Stimulated activated memory B cell treated with anti-CD40 and anti-IgM and Interleukin-4, amounts not matched to agents 10 μg/mL and 1 μg/mL and 100 μg/mL, for 72 hours (primary cell): Measurements from ENCODE around the gene LTA.

Source experiments
- ATAC-seq: fragments of 150-1000 bp; cut with Tn5 transposase; 2 replicates; pipeline ENCODE4 v1.10.0; 2021
- H3K27ac Mint-ChIP-seq: one replicate; pipeline ENCODE4 v1.8.0; 2022; ENCODE audit warnings: mild to moderate bottlenecking, mixed read lengths
- H3K27me3 Mint-ChIP-seq: one replicate; pipeline ENCODE4 v1.8.0; 2022; ENCODE audit warnings: mixed read lengths
- H3K36me3 Mint-ChIP-seq: one replicate; pipeline ENCODE4 v1.8.0; 2022; ENCODE audit warnings: mixed read lengths
- H3K4me1 Mint-ChIP-seq: one replicate; pipeline ENCODE4 v1.8.0; 2022; ENCODE audit warnings: mixed read lengths
- H3K4me3 Mint-ChIP-seq: one replicate; pipeline ENCODE4 v1.8.0; 2022; ENCODE audit warnings: mild to moderate bottlenecking, moderate library complexity, mixed read lengths
- H3K9me3 Mint-ChIP-seq: one replicate; pipeline ENCODE4 v1.8.0; 2022; ENCODE audit warnings: mixed read lengths

Gene LTA

GRCh38 chr6:31556307-31556706, 15.8 kb upstream of the LTA start:
- Mint-ChIP-seq H3K4me1 (peaks cover 74% of the 10 kb centered on the region), H3K4me3 (no peak overlapping the region)

GRCh38 chr6:31557443-31558317, 14.4 kb upstream of the LTA start:
- Mint-ChIP-seq H3K4me3 (peak overlapping the region; percentile 70), H3K9me3 (no peaks in the 10 kb centered on the region), H3K27me3 (no peaks in the 10 kb centered on the region), H3K27ac (peak overlapping the region; percentile 89), H3K36me3 (peaks cover 18% of the 10 kb centered on the region), H3K4me1 (peaks cover 75% of the 10 kb centered on the region)
- no peak for ATAC-seq

More at GRCh38 chr6:31556307-31556706, 15.8 kb upstream of the LTA start:
- Mint-ChIP-seq H3K27ac (no peak overlapping the region), H3K27me3 (no peaks in the 10 kb centered on the region), H3K36me3 (peaks cover 21% of the 10 kb centered on the region), H3K9me3 (no peaks in the 10 kb centered on the region)
- ATAC-seq = no peak

GRCh38 chr6:31558318-31558625, 13.8 kb upstream of the LTA start:
- Mint-ChIP-seq H3K4me3 (peak overlapping the region; percentile 70), H3K9me3 (no peaks in the 10 kb centered on the region), H3K27me3 (no peaks in the 10 kb centered on the region), H3K27ac (peak overlapping the region; percentile 89), H3K4me1 (peaks cover 81% of the 10 kb centered on the region), H3K36me3 (peaks cover 23% of the 10 kb centered on the region)
- no peak for ATAC-seq

GRCh38 chr6:31558631-31559500, 13.2 kb upstream of the LTA start:
- peaks cover 28% of the 10 kb centered on the region for H3K36me3 Mint-ChIP-seq
- peaks cover 87% of the 10 kb centered on the region for H3K4me1 Mint-ChIP-seq
- peak overlapping the region; percentile 70 for H3K4me3 Mint-ChIP-seq
- H3K27ac Mint-ChIP-seq = peak overlapping the region; percentile 89
- no peaks in the 10 kb centered on the region for H3K27me3 Mint-ChIP-seq
- peak; percentile 73 for ATAC-seq
- no peaks in the 10 kb centered on the region for H3K9me3 Mint-ChIP-seq

GRCh38 chr6:31559606-31559957, 12.5 kb upstream of the LTA start:
- peaks cover 85% of the 10 kb centered on the region for H3K4me1 Mint-ChIP-seq
- ATAC-seq = peak; percentile 13
- no peaks in the 10 kb centered on the region for H3K9me3 Mint-ChIP-seq
- no peaks in the 10 kb centered on the region for H3K27me3 Mint-ChIP-seq
- H3K36me3 Mint-ChIP-seq = peaks cover 32% of the 10 kb centered on the region
- H3K4me3 Mint-ChIP-seq = peak overlapping the region; percentile 70
- peak overlapping the region; percentile 89 for H3K27ac Mint-ChIP-seq

GRCh38 chr6:31559958-31560696, 12.0 kb upstream of the LTA start:
- H3K27ac Mint-ChIP-seq = peak overlapping the region; percentile 89
- peaks cover 37% of the 10 kb centered on the region for H3K36me3 Mint-ChIP-seq
- peak overlapping the region; percentile 70 for H3K4me3 Mint-ChIP-seq

GRCh38 chr6:31560697-31561058, 11.4 kb upstream of the LTA start:
- no peak for ATAC-seq
- H3K9me3 Mint-ChIP-seq = no peaks in the 10 kb centered on the region
- H3K4me3 Mint-ChIP-seq = peak overlapping the region; percentile 58
- H3K36me3 Mint-ChIP-seq = peaks cover 43% of the 10 kb centered on the region
- H3K27ac Mint-ChIP-seq = peak overlapping the region; percentile 89
- H3K27me3 Mint-ChIP-seq = no peaks in the 10 kb centered on the region
- H3K4me1 Mint-ChIP-seq = peaks cover 92% of the 10 kb centered on the region

More at GRCh38 chr6:31559958-31560696, 12.0 kb upstream of the LTA start:
- Mint-ChIP-seq H3K4me1 (peaks cover 87% of the 10 kb centered on the region), H3K9me3 (no peaks in the 10 kb centered on the region), H3K27me3 (no peaks in the 10 kb centered on the region)
- ATAC-seq = peak; percentile 84

GRCh38 chr6:31567531-31568370, 4.3 kb upstream of the LTA start:
- H3K4me3 Mint-ChIP-seq = peak overlapping the region; percentile 72
- no peaks in the 10 kb centered on the region for H3K9me3 Mint-ChIP-seq
- ATAC-seq = peak; percentile 29
- peak overlapping the region; percentile 78 for H3K27ac Mint-ChIP-seq
- peaks cover 27% of the 10 kb centered on the region for H3K36me3 Mint-ChIP-seq
- no peaks in the 10 kb centered on the region for H3K27me3 Mint-ChIP-seq
- peaks cover 81% of the 10 kb centered on the region for H3K4me1 Mint-ChIP-seq

GRCh38 chr6:31568537-31568961, 3.5 kb upstream of the LTA start:
- H3K4me1 Mint-ChIP-seq = peaks cover 81% of the 10 kb centered on the region
- no peaks in the 10 kb centered on the region for H3K27me3 Mint-ChIP-seq
- peak overlapping the region; percentile 72 for H3K4me3 Mint-ChIP-seq
- no peaks in the 10 kb centered on the region for H3K9me3 Mint-ChIP-seq
- H3K27ac Mint-ChIP-seq = peak overlapping the region; percentile 78
- peak; percentile 88 for ATAC-seq
- H3K36me3 Mint-ChIP-seq = peaks cover 25% of the 10 kb centered on the region

- Mint-ChIP-seq H3K4me1 (peaks cover 84% of the 10 kb centered on the region), H3K4me3 (peak overlapping the region; percentile 11), H3K27me3 (no peaks in the 10 kb centered on the region), H3K9me3 (no peaks in the 10 kb centered on the region), H3K36me3 (peaks cover 14% of the 10 kb centered on the region), H3K27ac (peak overlapping the region; percentile 78)
- no peak for ATAC-seq
Measured at GRCh38 chr6:31569861-31570536, 2.1 kb upstream of the LTA start.

- Mint-ChIP-seq H3K9me3 (no peaks in the 10 kb centered on the region), H3K4me3 (peak overlapping the region; percentile 90), H3K27ac (peak overlapping the region; percentile 92), H3K36me3 (peaks cover 28% of the 10 kb centered on the region), H3K27me3 (no peaks in the 10 kb centered on the region), H3K4me1 (peaks cover 89% of the 10 kb centered on the region)
- ATAC-seq = no peak
Measured at GRCh38 chr6:31573239-31574105, 1.4 kb downstream of the LTA start.

GRCh38 chr6:31574106-31575061, 2.3 kb downstream of the LTA start:
- Mint-ChIP-seq H3K4me1 (peaks cover 89% of the 10 kb centered on the region), H3K27ac (peak overlapping the region; percentile 92), H3K36me3 (peaks cover 35% of the 10 kb centered on the region), H3K9me3 (no peaks in the 10 kb centered on the region), H3K27me3 (no peaks in the 10 kb centered on the region), H3K4me3 (peak overlapping the region; percentile 90)
- peak; percentile 46 for ATAC-seq
